Testis (tissue), 3 donors: ENCODE results near the gene CTIF. TPM values are rescaled to one million over a fixed set of nuclear protein-coding genes. Genes with fewer than 3 reads are reported as not detected.

Source experiments
- DNase-seq: peaks from one replicate; pipeline ENCODE4 v3.0.0-alpha.2; 2019
- H3K27ac ChIP-seq, 2 donors: fragments of 200-600 bp; sonication (generic); one replicate each; pipeline ENCODE4 v1.5.1; 2019
- H3K27me3 ChIP-seq: fragments of 200-600 bp; sonication (generic); one replicate; pipeline ENCODE4 v1.5.1; 2019
- H3K36me3 ChIP-seq: fragments of 200-600 bp; sonication (generic); one replicate; pipeline ENCODE4 v1.5.1; 2017; ENCODE audit warnings: low read depth; ENCODE audit errors: missing control alignments
- H3K4me1 ChIP-seq: fragments of 200-600 bp; sonication (generic); one replicate; pipeline ENCODE4 v1.5.1; 2019
- H3K4me3 ChIP-seq, 2 donors: fragments of 200-600 bp; sonication (generic); one replicate each; pipeline ENCODE4 v1.5.1; 2017 to 2019
- H3K9me3 ChIP-seq: fragments of 200-600 bp; sonication (generic); one replicate; pipeline ENCODE4 v1.5.1; 2017
- CTCF ChIP-seq, 3 experiments: fragments of 450-650 bp in 2 of 3; fragments of 200-600 bp in 1 of 3; sonication (generic) in 1 of 3; IDR thresholded peaks; one replicate each; pipeline ENCODE4 v1.5.1; 2016 to 2019; ENCODE audit warnings: antibody characterized with exemption in 3 of 3, mild to moderate bottlenecking in 2 of 3, moderate library complexity in 1 of 3
- POLR2A ChIP-seq: fragments of 450-650 bp; IDR thresholded peaks from one replicate; pipeline ENCODE4 v1.6.1; 2017; ENCODE audit warnings: antibody characterized with exemption, mild to moderate bottlenecking, moderate library complexity
- WGBS, 2 donors: methylation state at CpG; one replicate each; pipeline ENCODE4 v1.1.5; 2018; 5-methylcytosine and 5-hydroxymethylcytosine counted together
- intact Hi-C: fragments of 100-400 bp; cut with DNase I; formaldehyde crosslinking; loops from one replicate; pipeline ENCODE4 v1.15.1; 2023; ENCODE audit warnings: low total_unique reads
- polyA plus RNA-seq: library from polyadenylated mRNA; stranded (reverse); fragments of 350-450 nt; fragmentation: Illumina TruSeq; extraction: RNeasy Lipid Tissue Mini Kit (QIAGEN cat#74804); gene quantifications from one replicate; pipeline ENCODE4 v1.2.3, GENCODE V29; 2014; ENCODE audit warnings: low read depth, low replicate concordance; ENCODE audit not compliant: insufficient read depth
- total RNA-seq, 2 donors: library from RNA; depleted of rRNA; stranded (reverse); fragments of >200 nt; gene quantifications; one replicate each; pipeline ENCODE4 v1.2.3, GENCODE V29; 2016

Gene CTIF
- total and polyA plus RNA-seq, 3 donors from 2014 or later, result 33.8 to 41.5 (median 35.6) TPM

GRCh38 chr18:48619016-48619415 lies 80.2 kb downstream of the CTIF start:
- Histone ChIP-seq H3K9me3 (no peaks in the 10 kb centered on the region), H3K4me1 (peaks cover 53% of the 10 kb centered on the region), H3K36me3 (no peaks in the 10 kb centered on the region), H3K27me3 (no peaks in the 10 kb centered on the region), H3K4me3 (no peak overlapping the region), H3K27ac (no peak overlapping the region)
- intact Hi-C loops, result no loop called here
- TF ChIP-seq POLR2A (no peak), CTCF (IDR thresholded peaks at IDR 0.05) (no peak)
- 87 to 89% methylated on average over 3 of the region's 3 CpGs for WGBS, 2 donors
- DNase-seq, result no peak

GRCh38 chr18:48619501-48619900 lies 80.7 kb downstream of the CTIF start:
- Histone ChIP-seq H3K4me3 (no peak overlapping the region), H3K4me1 (peaks cover 48% of the 10 kb centered on the region), H3K36me3 (no peaks in the 10 kb centered on the region), H3K9me3 (no peaks in the 10 kb centered on the region), H3K27me3 (no peaks in the 10 kb centered on the region), H3K27ac (no peak overlapping the region)
- intact Hi-C loops, result no loop called here
- no peak for DNase-seq
- TF ChIP-seq POLR2A (no peak), CTCF (IDR thresholded peaks at IDR 0.05) (no peak)
- 97 to 98% methylated on average over 9 to 16 of the region's 16 CpGs for WGBS, 2 donors

DNA sequence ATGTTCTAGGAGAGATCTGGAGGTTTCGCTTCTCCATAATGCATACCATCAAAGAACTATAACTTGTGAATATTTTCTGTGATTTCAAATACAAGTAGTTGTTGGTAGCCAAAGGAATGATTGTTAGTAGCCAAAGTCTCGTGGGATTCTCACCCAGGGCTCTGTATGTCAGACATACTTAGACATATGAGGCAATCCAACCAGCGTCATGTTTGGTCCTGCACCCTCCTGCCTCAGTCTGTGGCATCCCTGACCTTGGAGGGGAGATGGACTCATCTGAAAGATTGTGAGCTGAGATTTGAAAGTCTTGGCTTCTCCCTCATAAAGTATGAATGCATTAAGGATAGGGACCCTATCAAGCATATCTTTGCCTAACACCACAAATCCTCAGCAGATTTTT lies 81.2 kb downstream of the CTIF start:
- H3K36me3 ChIP-seq, result no peaks in the 10 kb centered on the region
- intact Hi-C loops, result no loop called here
- TF ChIP-seq CTCF (IDR thresholded peaks at IDR 0.05) (no peak), POLR2A (no peak)

GRCh38 chr18:48621240-48621639 lies 82.4 kb downstream of the CTIF start:
- Histone ChIP-seq H3K4me1 (peaks cover 45% of the 10 kb centered on the region), H3K4me3 (no peak overlapping the region), H3K9me3 (no peaks in the 10 kb centered on the region), H3K27me3 (no peaks in the 10 kb centered on the region), H3K27ac (peak overlapping the region; percentile 32 to 58), H3K36me3 (no peaks in the 10 kb centered on the region)
- intact Hi-C loops, result no loop called here
- DNase-seq, result no peak
- WGBS, 2 donors, result 72 to 83% methylated on average over 8 of the region's 8 CpGs
- no peak for TF ChIP-seq POLR2A
- no peak for TF ChIP-seq CTCF (IDR thresholded peaks at IDR 0.05)

More for the DNA sequence above, 81.2 kb downstream of the CTIF start:
- Histone ChIP-seq H3K4me1 (peaks cover 48% of the 10 kb centered on the region), H3K4me3 (no peak overlapping the region), H3K9me3 (no peaks in the 10 kb centered on the region), H3K27ac (no peak overlapping the region), H3K27me3 (no peaks in the 10 kb centered on the region)
- DNase-seq, result no peak
- WGBS, 2 donors, result 72 to 76% methylated on average over 2 to 3 of the region's 3 CpGs

DNA sequence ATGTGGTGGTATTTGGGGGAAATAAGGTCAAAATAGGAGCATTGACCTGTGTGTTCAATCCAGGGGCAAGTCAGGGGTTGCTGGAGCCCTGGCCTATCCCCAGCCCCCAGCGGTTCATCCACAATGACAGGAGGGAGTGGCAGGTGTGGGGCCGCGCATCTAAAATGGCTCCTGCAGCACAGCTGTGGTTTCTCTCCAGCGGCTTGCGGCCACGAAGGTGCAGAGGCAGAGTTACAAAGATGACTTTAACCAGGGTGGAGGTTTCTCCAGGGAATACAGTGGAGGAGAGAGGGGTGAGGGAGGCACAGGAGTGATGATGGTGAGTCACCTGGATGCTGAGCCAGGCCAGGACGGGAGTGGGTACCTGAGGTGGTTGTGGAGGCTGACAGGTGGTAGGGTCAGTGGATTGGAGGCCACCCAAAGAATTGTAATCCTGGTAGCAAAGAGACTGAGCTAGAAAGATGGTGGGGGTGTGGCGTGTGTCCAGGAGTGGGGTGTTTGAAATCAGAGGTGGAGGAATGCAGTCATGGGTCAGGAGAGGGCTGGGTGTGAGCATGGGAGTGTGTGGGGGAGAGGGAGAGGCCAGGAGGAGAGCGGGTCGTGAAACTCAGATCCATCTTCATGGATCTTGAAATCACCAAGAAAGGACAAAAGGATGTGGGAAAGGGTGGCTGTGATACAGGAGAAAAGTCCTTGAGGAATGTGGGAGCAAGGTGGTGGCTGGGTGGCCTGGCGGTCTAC lies 83.2 kb downstream of the CTIF start:
- 74 to 76% methylated on average over 11 of the region's 11 CpGs for WGBS, 2 donors
- intact Hi-C loops, result no loop called here
- no peak for DNase-seq

More for the DNA sequence above, 83.2 kb downstream of the CTIF start:
- peak overlapping the region in 1 of 2 donors; percentile 32 for H3K27ac ChIP-seq
- no peaks in the 10 kb centered on the region for H3K27me3 ChIP-seq
- no peaks in the 10 kb centered on the region for H3K36me3 ChIP-seq
- H3K4me3 ChIP-seq, result no peak overlapping the region
- H3K9me3 ChIP-seq, result no peaks in the 10 kb centered on the region
- H3K4me1 ChIP-seq, result peaks cover 38% of the 10 kb centered on the region
- TF ChIP-seq CTCF (IDR thresholded peaks at IDR 0.05), result no peak
- TF ChIP-seq POLR2A, result no peak
